Left ventricle myocardium superior (tissue), 1 donor: ENCODE data around the gene PADI1. TPM values are rescaled to one million over a fixed set of nuclear protein-coding genes. Genes with fewer than 3 reads are reported as not detected.
"Not testable (repeated sequence)": the region's sequence is repeated elsewhere in the genome, so short reads cannot be mapped to it uniquely, and the experiment has no call there.

Experiments used
- ATAC-seq: fragments of 200-7000 bp; cut with Tn5 transposase; one replicate; pipeline ENCODE4 v1.9.1; 2020; ENCODE audit warnings: mild to moderate bottlenecking, moderate library complexity
- DNase-seq: peaks from one replicate; pipeline ENCODE4 v3.0.0-alpha.2; 2020
- intact Hi-C: fragments of 100-400 bp; cut with micrococcal nuclease; formaldehyde crosslinking; loops from one replicate; pipeline ENCODE4 v1.11.0; 2022
- total RNA-seq: library from RNA; stranded (reverse); fragmentation: NEBNext Ultra II Directional; extraction: Animal tissue kit (Norgen Biotek cat#: 25700); gene quantifications from one replicate; pipeline ENCODE4 v1.2.1, GENCODE V29; 2021
- donor health status: DM: no; HTN: yes; CAD: no; lungs with severe emphysema.

PADI1 gene
- total RNA-seq, 1 donor from 2014 or later, result not detected

GRCh38 chr1:17233675-17234320 is 28.9 kb downstream of the PADI1 start:
- intact Hi-C loops, result no loop called here
- DNase-seq, result peak; percentile 46
- ATAC-seq, result peak; percentile 81

- DNase-seq, result no peak
- ATAC-seq, result no peak
- intact Hi-C loops, result no loop called here
These were observed 29.5 kb downstream of the PADI1 start for GRCh38 chr1:17234405-17234804.

- no peak for ATAC-seq
These were observed 30.4 kb downstream of the PADI1 start for GRCh38 chr1:17235135-17235885.

GRCh38 chr1:17236779-17237560 is 32.0 kb downstream of the PADI1 start:
- peak; percentile 89 for ATAC-seq
- intact Hi-C loops, result loop anchor here (2.0 to 5.0 kb wide), 2 partner anchors 112 to 180 kb away; no protein-coding TSS in a partner anchor
- peak; percentile 88 for DNase-seq

More at GRCh38 chr1:17235135-17235885, 30.4 kb downstream of the PADI1 start:
- intact Hi-C loops, result loop anchor here (5.0 kb wide), 1 partner anchor 178 kb away; no protein-coding TSS in a partner anchor
- no peak for DNase-seq

- ATAC-seq, result no peak
- intact Hi-C loops, result loop anchor here (2.0 to 5.0 kb wide), 2 partner anchors 113 to 180 kb away; no protein-coding TSS in a partner anchor
- DNase-seq, result no peak
These were observed 32.6 kb downstream of the PADI1 start for GRCh38 chr1:17237561-17237903.

GRCh38 chr1:17239420-17239819 is 34.5 kb downstream of the PADI1 start:
- intact Hi-C loops, result loop anchor here (5.0 kb wide), 1 partner anchor 182 kb away; no protein-coding TSS in a partner anchor
- DNase-seq (no peak), ATAC-seq (peak; percentile 57)

GRCh38 chr1:17241011-17241779 is 36.3 kb downstream of the PADI1 start:
- ATAC-seq, DNase-seq, intact Hi-C loops: not testable (repeated sequence)

- ATAC-seq, DNase-seq, intact Hi-C loops: not testable (repeated sequence)
These were observed 36.8 kb downstream of the PADI1 start for GRCh38 chr1:17241780-17242074.

GRCh38 chr1:17243274-17243673 is 38.3 kb downstream of the PADI1 start:
- intact Hi-C loops, result no loop called here
- ATAC-seq (no peak), DNase-seq (no peak)

- intact Hi-C loops, result no loop called here
- no peak for DNase-seq
- no peak for ATAC-seq
These were observed 40.2 kb downstream of the PADI1 start for GRCh38 chr1:17244821-17245740.

GRCh38 chr1:17245816-17246325 is 40.9 kb downstream of the PADI1 start:
- intact Hi-C loops, result no loop called here
- ATAC-seq (no peak), DNase-seq (no peak)

GRCh38 chr1:17246971-17247370 is 42.0 kb downstream of the PADI1 start:
- ATAC-seq, result no peak

GRCh38 chr1:17248781-17249180 is 43.9 kb downstream of the PADI1 start, which contains the start of gene PADI3:
TSS of gene PADI3 (plus strand) at chr1:17249098. CDS start at chr1:17249138, 40 bp downstream.
- ATAC-seq, result no peak
- no peak for DNase-seq
- intact Hi-C loops, result no loop called here

More at GRCh38 chr1:17246971-17247370, 42.0 kb downstream of the PADI1 start:
- no peak for DNase-seq
- intact Hi-C loops, result no loop called here

GRCh38 chr1:17250601-17251000 is 45.7 kb downstream of the PADI1 start:
- intact Hi-C loops, result no loop called here
- no peak for ATAC-seq
- no peak for DNase-seq

- intact Hi-C loops, result no loop called here
These were observed 46.3 kb downstream of the PADI1 start for GRCh38 chr1:17251246-17251645.

GRCh38 chr1:17251701-17252376 is 46.9 kb downstream of the PADI1 start:
- intact Hi-C loops, result no loop called here
- ATAC-seq (no peak), DNase-seq (no peak)

More at GRCh38 chr1:17251246-17251645, 46.3 kb downstream of the PADI1 start:
- ATAC-seq (no peak), DNase-seq (no peak)

GRCh38 chr1:17255336-17255735 is 50.4 kb downstream of the PADI1 start:
- DNase-seq (no peak), ATAC-seq (no peak)
- intact Hi-C loops, result no loop called here
